HG03432 (cell line): Measurements from ENCODE around the gene MRS2.
"Not testable (repeated sequence)": the region's sequence is repeated elsewhere in the genome, so short reads cannot be mapped to it uniquely, and the experiment has no call there.

Source experiments
- ATAC-seq: cut with Tn5 transposase; IDR thresholded peaks from one replicate; pipeline ENCODE4 v1.9.1; 2021; ENCODE audit warnings: mild to moderate bottlenecking, moderate library complexity; ENCODE audit not compliant: unreplicated experiment

The MRS2 gene

GRCh38 chr6:24402697-24403500 lies at the start of gene MRS2:
TSS of gene MRS2 (plus strand) at chr6:24402936. CDS start at chr6:24403047, 111 bp downstream.
- ATAC-seq: peak; percentile 98

- ATAC-seq: no peak
These were observed 48.9 kb upstream of the MRS2 start for GRCh38 chr6:24353861-24354260.

- ATAC-seq: no peak
These were observed 47.3 kb upstream of the MRS2 start for GRCh38 chr6:24355393-24355792.

GRCh38 chr6:24356310-24356973 lies 46.3 kb upstream of the MRS2 start:
- ATAC-seq: no peak

- no peak for ATAC-seq
These were observed 45.2 kb upstream of the MRS2 start, which contains the start of gene DCDC2 for GRCh38 chr6:24357336-24358218. TSS of gene DCDC2 (minus strand) at chr6:24358059. CDS start at chr6:24357750, 309 bp downstream.

GRCh38 chr6:24358219-24358821 lies 44.4 kb upstream of the MRS2 start:
- ATAC-seq: no peak

GRCh38 chr6:24359640-24360454 lies 42.9 kb upstream of the MRS2 start:
- peak; percentile 89 for ATAC-seq

- ATAC-seq: not testable (repeated sequence)
These were observed 40.4 kb upstream of the MRS2 start for GRCh38 chr6:24362363-24362762.

- ATAC-seq: not testable (repeated sequence)
These were observed 37.6 kb upstream of the MRS2 start for GRCh38 chr6:24365103-24365633.

- no peak for ATAC-seq
These were observed 28.1 kb upstream of the MRS2 start for GRCh38 chr6:24374612-24375011.

GRCh38 chr6:24376871-24377270 lies 25.9 kb upstream of the MRS2 start:
- no peak for ATAC-seq

GRCh38 chr6:24378473-24379097 lies 24.2 kb upstream of the MRS2 start:
- peak; percentile 51 for ATAC-seq

GRCh38 chr6:24381476-24382219 lies 21.1 kb upstream of the MRS2 start:
- ATAC-seq: no peak

GRCh38 chr6:24382220-24382540 lies 20.6 kb upstream of the MRS2 start:
- no peak for ATAC-seq

- not testable (repeated sequence) for ATAC-seq
These were observed 19.7 kb upstream of the MRS2 start for GRCh38 chr6:24382891-24383494.

- not testable (repeated sequence) for ATAC-seq
These were observed 18.2 kb upstream of the MRS2 start for GRCh38 chr6:24384369-24385130.

- ATAC-seq: no peak
These were observed 17.0 kb upstream of the MRS2 start for GRCh38 chr6:24385536-24386269.
